Neural crest cell (in vitro differentiated cells): ENCODE results near the gene COPG1. TPM values are rescaled to one million over a fixed set of nuclear protein-coding genes. Genes with fewer than 3 reads are reported as not detected.

ENCODE experiments used
- DNase-seq: peaks from one replicate; pipeline ENCODE4 v3.0.0; 2021; ENCODE audit warnings: low read depth, mixed read lengths, low spot score
- H3K27ac Mint-ChIP-seq: one replicate; pipeline ENCODE4 v1.8.0; 2021; ENCODE audit warnings: mild to moderate bottlenecking, mixed read lengths; ENCODE audit not compliant: unreplicated experiment
- H3K27me3 Mint-ChIP-seq: 2 replicates; pipeline ENCODE4 v1.8.0; 2021; ENCODE audit warnings: low read depth, mild to moderate bottlenecking, mixed read lengths
- H3K36me3 Mint-ChIP-seq: 2 replicates; pipeline ENCODE4 v1.8.0; 2021; ENCODE audit warnings: low read depth, mild to moderate bottlenecking, mixed read lengths
- H3K4me1 Mint-ChIP-seq: 2 replicates; pipeline ENCODE4 v1.8.0; 2021; ENCODE audit warnings: mixed read lengths
- H3K4me3 Mint-ChIP-seq: one replicate; pipeline ENCODE4 v1.8.0; 2021; ENCODE audit warnings: mild to moderate bottlenecking, mixed read lengths
- H3K9me3 Mint-ChIP-seq: 2 replicates; pipeline ENCODE4 v1.8.0; 2021; ENCODE audit warnings: mixed read lengths
- CTCF ChIP-seq: fragments of 200-600 bp; sonication (generic); conservative IDR thresholded peaks from 2 replicates; pipeline ENCODE4 v1.5.0; 2021; ENCODE audit warnings: antibody characterized with exemption, mild to moderate bottlenecking
- total RNA-seq: library from RNA; stranded (reverse); gene quantifications from 2 replicates; pipeline ENCODE4 v1.2.1, GENCODE V29; 2021

COPG1 gene
- total RNA-seq, 1 donor from 2014 or later, result 122 TPM

GRCh38 chr3:129313415-129313664 lies 63.9 kb downstream of the COPG1 start:
- no peak for TF ChIP-seq CTCF
- Mint-ChIP-seq H3K27me3 (peaks cover 3% of the 10 kb centered on the region), H3K4me3 (peak overlapping the region; percentile 95), H3K36me3 (peaks cover 6% of the 10 kb centered on the region), H3K4me1 (peaks cover 18% of the 10 kb centered on the region), H3K9me3 (no peaks in the 10 kb centered on the region), H3K27ac (peak overlapping the region; percentile 40)
- no peak for DNase-seq

DNA sequence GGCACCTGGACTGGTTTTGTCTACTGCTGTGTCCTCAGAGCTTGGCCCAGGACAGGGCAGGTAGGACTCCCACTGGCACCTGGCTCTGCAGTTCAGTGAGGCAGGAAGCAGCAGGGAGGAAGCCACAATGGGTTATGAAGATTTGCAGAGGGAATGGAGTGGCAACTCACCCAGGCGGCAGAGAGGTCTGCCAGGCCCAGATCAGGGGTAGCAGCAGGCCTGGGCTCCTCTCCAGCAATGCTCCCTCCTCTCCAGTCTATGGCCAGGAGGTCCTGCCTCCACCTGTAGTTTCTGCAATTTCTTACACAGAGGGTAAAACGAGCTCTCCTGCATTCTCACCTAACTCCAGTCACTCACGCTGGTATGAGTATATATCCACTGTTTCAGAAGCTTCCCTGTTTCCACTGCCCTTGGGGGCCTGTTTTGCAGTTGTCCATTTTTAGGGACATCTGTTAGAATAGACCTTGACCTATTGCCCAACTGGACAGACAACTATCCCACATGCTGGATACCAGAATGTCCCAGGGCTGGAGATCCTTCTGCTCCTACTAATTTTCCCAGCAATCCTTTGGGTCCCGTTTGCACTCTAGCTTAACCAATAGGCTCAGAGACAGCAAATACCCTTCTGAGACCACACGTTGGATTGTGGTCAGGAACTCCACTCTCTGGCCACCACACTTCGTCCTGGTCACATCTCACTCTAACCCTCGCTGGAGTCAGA lies 64.4 kb downstream of the COPG1 start:
- no peak for DNase-seq
- peak overlapping the region; percentile 40 for H3K27ac Mint-ChIP-seq
- TF ChIP-seq CTCF, result no peak
- H3K4me1 Mint-ChIP-seq, result peaks cover 22% of the 10 kb centered on the region
- H3K27me3 Mint-ChIP-seq, result peaks cover 3% of the 10 kb centered on the region
- H3K4me3 Mint-ChIP-seq, result peak overlapping the region; percentile 95
- H3K36me3 Mint-ChIP-seq, result peaks cover 8% of the 10 kb centered on the region
- H3K9me3 Mint-ChIP-seq, result no peaks in the 10 kb centered on the region

DNA sequence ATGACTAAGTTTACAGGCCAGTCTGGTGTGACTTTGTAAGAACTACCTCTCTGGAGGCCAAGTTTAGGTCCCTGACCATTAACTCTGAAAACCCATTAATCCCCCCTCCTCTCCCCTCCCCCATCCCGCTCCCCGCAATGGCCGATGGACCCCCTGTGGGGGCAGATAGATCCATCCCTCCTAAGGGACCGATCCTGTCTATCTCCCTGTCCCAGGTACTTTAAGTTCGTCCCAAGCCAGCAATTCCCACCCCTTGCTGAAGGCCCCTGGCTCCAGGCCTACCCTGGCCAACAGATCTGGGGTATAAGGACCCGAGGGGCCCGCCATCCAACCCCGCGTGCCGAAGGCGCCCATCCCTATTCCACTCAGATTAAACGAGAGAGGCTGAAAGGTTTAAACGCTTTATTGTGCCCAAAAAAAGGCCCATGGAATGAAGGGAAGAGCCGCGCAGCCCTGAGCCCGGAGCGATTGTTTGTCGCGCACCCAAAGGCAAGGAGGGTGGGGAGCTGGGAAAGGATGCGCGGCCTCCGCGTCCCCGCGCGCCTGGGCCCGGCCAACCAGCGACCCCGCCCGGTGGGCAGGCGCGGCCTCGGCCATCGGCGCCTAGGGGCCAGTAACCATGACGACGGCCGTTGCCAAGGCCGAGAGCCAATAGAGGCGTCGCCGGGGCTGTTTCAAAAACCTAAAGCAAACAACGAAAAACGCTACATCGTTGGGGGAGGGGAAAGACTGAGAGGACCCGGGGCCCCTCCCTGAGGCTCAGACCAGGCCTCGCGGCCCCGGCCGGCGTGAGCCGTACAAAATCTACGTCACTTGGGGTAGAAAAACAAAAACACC lies 65.2 kb downstream of the COPG1 start:
- H3K27me3 Mint-ChIP-seq, result peaks cover 3% of the 10 kb centered on the region
- peak overlapping the region; percentile 95 for H3K4me3 Mint-ChIP-seq
- DNase-seq, result peak; percentile 88
- peak overlapping the region; percentile 89 for H3K27ac Mint-ChIP-seq
- TF ChIP-seq CTCF, result no peak
- H3K36me3 Mint-ChIP-seq, result peaks cover 8% of the 10 kb centered on the region
- no peaks in the 10 kb centered on the region for H3K9me3 Mint-ChIP-seq
- H3K4me1 Mint-ChIP-seq, result peaks cover 22% of the 10 kb centered on the region

GRCh38 chr3:129315223-129315997 lies 66.0 kb downstream of the COPG1 start:
- TF ChIP-seq CTCF, result no peak
- H3K4me3 Mint-ChIP-seq, result peak overlapping the region; percentile 95
- H3K4me1 Mint-ChIP-seq, result peaks cover 22% of the 10 kb centered on the region
- DNase-seq, result no peak
- no peaks in the 10 kb centered on the region for H3K9me3 Mint-ChIP-seq
- H3K36me3 Mint-ChIP-seq, result peaks cover 8% of the 10 kb centered on the region
- H3K27ac Mint-ChIP-seq, result peak overlapping the region; percentile 97
- H3K27me3 Mint-ChIP-seq, result peaks cover 3% of the 10 kb centered on the region

DNA sequence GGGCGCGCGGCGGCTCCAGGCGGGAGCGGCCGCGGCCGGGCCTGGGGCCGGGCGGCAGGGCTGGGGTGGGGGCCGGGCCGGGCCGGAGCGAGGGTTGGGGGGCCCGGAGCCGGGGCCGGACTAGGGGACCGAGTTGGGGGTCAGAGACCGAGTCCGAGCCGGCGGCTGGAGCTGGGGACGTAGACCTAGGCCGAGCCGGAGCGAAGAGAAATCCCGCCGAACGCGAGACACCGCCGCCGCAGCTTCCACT lies 66.5 kb downstream of the COPG1 start:
- peaks cover 3% of the 10 kb centered on the region for H3K27me3 Mint-ChIP-seq
- peak overlapping the region; percentile 87 for H3K27ac Mint-ChIP-seq
- peaks cover 8% of the 10 kb centered on the region for H3K36me3 Mint-ChIP-seq

More for the DNA sequence above, 66.5 kb downstream of the COPG1 start:
- H3K4me3 Mint-ChIP-seq, result peak overlapping the region; percentile 92
- no peaks in the 10 kb centered on the region for H3K9me3 Mint-ChIP-seq
- H3K4me1 Mint-ChIP-seq, result peaks cover 22% of the 10 kb centered on the region
- no peak for TF ChIP-seq CTCF
- no peak for DNase-seq
